ENCODE data around the gene S1PR5. TPM values are rescaled to one million over a fixed set of nuclear protein-coding genes. Genes with fewer than 3 reads are reported as not detected.

The S1PR5 gene
- total and polyA plus RNA-seq, 9 of the 15 experiments (the other 6 are each of a cell fraction or from before 2014, with no cell fraction given), result 0.03 to 0.54 (median 0.35) TPM; not detected in 4

- FAIRE-seq (no peak), ATAC-seq (peak; percentile 5; the same call in 1 of the 3 replicates), DNase-seq (ENCODE audit: extremely low read depth in 1 of 4, low spot score in 3 of 4) (no peak)
- H3K9me1 ChIP-seq (ENCODE audit: control insufficient read depth, insufficient read depth, low read length), result no peaks in the 10 kb centered on the region
- no peak overlapping the region for H3K4me3 ChIP-seq
- POLR2A ChIA-PET, result interaction anchor here (1.0 to 2.2 kb wide), 7 partner anchors 8 to 16 kb away, joined by 3 to 9 read pairs (median 4); partner anchors contain the start of genes CDKN2D and KRI1
- WGBS (ENCODE audit: insufficient coverage, low coverage, missing lambda C conversion rate), result 80% methylated on average over 12 of the region's 12 CpGs
- no peaks in the 10 kb centered on the region for H3K27me3 ChIP-seq (ENCODE audit: control insufficient read depth in 2 of 2, insufficient read depth in 2 of 2, low read length in 2 of 2)
- H3K9me3 ChIP-seq (replicated peaks; ENCODE audit: control insufficient read depth, insufficient read depth, low read depth, low read length), result peaks cover 3% of the 10 kb centered on the region
- H2AFZ ChIP-seq (ENCODE audit: low read depth, low read length), result no peak overlapping the region
- H4K20me1 ChIP-seq (replicated peaks; ENCODE audit: control insufficient read depth, insufficient read depth, low read length), result peaks cover 11% of the 10 kb centered on the region; the same call in 1 of the 2 replicates
- H3K4me2 ChIP-seq (ENCODE audit: insufficient read depth, low read length), result no peak overlapping the region
- H3K36me3 ChIP-seq (ENCODE audit: control insufficient read depth, insufficient read depth, low read length), result peaks cover 93% of the 10 kb centered on the region
- BruUV-seq (replicated peaks), result no TSS peak
- no peaks in the 10 kb centered on the region for H3K79me2 ChIP-seq (ENCODE audit: control insufficient read depth, insufficient read depth, low read length)
- H3K27ac ChIP-seq (ENCODE audit: extremely low read depth, low read depth, low read length), result no peak overlapping the region
- H3K4me1 ChIP-seq (replicated peaks in 1 of 2; ENCODE audit: control insufficient read depth in 2 of 2, insufficient read depth in 2 of 2, low read length in 2 of 2), result peaks cover 0 to 26% of the 10 kb centered on the region in 2 experiments; a peak in 2 of 5 replicates
- in situ Hi-C loops (cut with MboI) (no loop called here), intact Hi-C loops (cut with micrococcal nuclease) (no loop called here)
- CTCF ChIA-PET (ENCODE audit: low intra/inter-chr PET ratio), result no interaction called here
- H3K9ac ChIP-seq (ENCODE audit: insufficient read depth in 1 of 2, low read depth in 2 of 2, low read length in 2 of 2), result 0 out of 4 replicates have a peak overlapping the region, but pooled peaks of 1 of the 2 experiments have one; percentile 8
- TF ChIP-seq PTRF (tag; IDR thresholded peaks at IDR 0.05) (no peak), HIVEP1 (CRISPR knock-in tag; IDR thresholded peaks at IDR 0.05) (no peak), ASH1L (IDR thresholded peaks at IDR 0.05; ENCODE audit: borderline replicate concordance, low read depth, partially characterized antibody) (no peak), SIN3A (IDR thresholded peaks at IDR 0.05; ENCODE audit: borderline replicate concordance in 2 of 2, control insufficient read depth in 1 of 2, low read depth in 2 of 2, low read length in 2 of 2) (no peak), ZNF24 (IDR thresholded peaks at IDR 0.05) (no peak), IRF1 (CRISPR knock-in tag; IDR thresholded peaks at IDR 0.05; ENCODE audit: borderline replicate concordance) (no peak), ETS2 (tag; IDR thresholded peaks at IDR 0.05; ENCODE audit: borderline replicate concordance, poor library complexity, severe bottlenecking) (no peak), ZNF512 (tag; IDR thresholded peaks at IDR 0.05) (no peak), TRIM25 (IDR thresholded peaks at IDR 0.05; ENCODE audit: borderline replicate concordance) (no peak), ARID2 (IDR thresholded peaks at IDR 0.05) (no peak), ATF2 (CRISPR knock-in tag; IDR thresholded peaks at IDR 0.05) (no peak), ZNF175 (CRISPR knock-in tag; IDR thresholded peaks at IDR 0.05; ENCODE audit: low read depth) (no peak), RBM14 (IDR thresholded peaks at IDR 0.05; ENCODE audit: borderline replicate concordance, insufficient read depth, low read depth, low read length) (0 out of 2 replicates have a peak, but pooled peaks have one; percentile 26), RBFOX2 (IDR thresholded peaks at IDR 0.05; ENCODE audit: low read depth, low read length) (peak; percentile 68)
Observed at GRCh38 chr19:10553943-10554381, 36.7 kb upstream of the S1PR5 start.

Data from K562 (cell line).